Measurements from ENCODE around the gene MMD.
"Not testable (repeated sequence)": the region's sequence is repeated elsewhere in the genome, so short reads cannot be mapped to it uniquely, and the experiment has no call there.

MMD gene

GRCh38 chr17:55390364-55390977, 31.2 kb downstream of the MMD start:
- DNase-seq: no peak

GRCh38 chr17:55389715-55390114, 31.9 kb downstream of the MMD start:
- not testable (repeated sequence) for DNase-seq

- no peak for DNase-seq
These were observed 32.8 kb downstream of the MMD start for GRCh38 chr17:55388842-55389241.

- DNase-seq: no peak
These were observed 34.8 kb downstream of the MMD start for GRCh38 chr17:55386796-55387332.

GRCh38 chr17:55384643-55385232, 36.9 kb downstream of the MMD start:
- DNase-seq: no peak

GRCh38 chr17:55383771-55384642, 37.6 kb downstream of the MMD start:
- DNase-seq: no peak

- DNase-seq: no peak
These were observed 40.4 kb downstream of the MMD start for GRCh38 chr17:55381017-55381770.

GRCh38 chr17:55377671-55378275, 43.9 kb downstream of the MMD start:
- DNase-seq: no peak

- DNase-seq: peak; percentile 47
These were observed 52.9 kb downstream of the MMD start for GRCh38 chr17:55368706-55369105.

- no peak for DNase-seq
These were observed 55.6 kb downstream of the MMD start for GRCh38 chr17:55366020-55366481.

- DNase-seq: no peak
These were observed 58.6 kb downstream of the MMD start for GRCh38 chr17:55363033-55363432.

GRCh38 chr17:55360971-55361370, 60.7 kb downstream of the MMD start:
- no peak for DNase-seq

GRCh38 chr17:55356434-55357328, 65.0 kb downstream of the MMD start:
- peak; percentile 39 for DNase-seq

GRCh38 chr17:55354941-55355340, 66.7 kb downstream of the MMD start:
- DNase-seq: no peak

GRCh38 chr17:55354010-55354409, 67.6 kb downstream of the MMD start:
- no peak for DNase-seq

GRCh38 chr17:55351226-55351625, 70.4 kb downstream of the MMD start:
- DNase-seq: peak; percentile 53

- no peak for DNase-seq
These were observed 70.8 kb downstream of the MMD start for GRCh38 chr17:55350825-55351205.

- no peak for DNase-seq
These were observed 72.8 kb downstream of the MMD start for GRCh38 chr17:55348749-55349354.

GRCh38 chr17:55347341-55347740, 74.3 kb downstream of the MMD start:
- DNase-seq: no peak

- DNase-seq: no peak
These were observed 75.0 kb downstream of the MMD start for GRCh38 chr17:55346658-55347057.

GRCh38 chr17:55345132-55345531, 76.5 kb downstream of the MMD start:
- DNase-seq: no peak

All from MV-4-11 (cell line).